GM18861 (cell line): Measurements from ENCODE around the gene CACNA2D1.

Source experiments
- ATAC-seq: cut with Tn5 transposase; IDR thresholded peaks from one replicate; pipeline ENCODE4 v1.9.1; 2021; ENCODE audit not compliant: unreplicated experiment

Gene CACNA2D1

DNA sequence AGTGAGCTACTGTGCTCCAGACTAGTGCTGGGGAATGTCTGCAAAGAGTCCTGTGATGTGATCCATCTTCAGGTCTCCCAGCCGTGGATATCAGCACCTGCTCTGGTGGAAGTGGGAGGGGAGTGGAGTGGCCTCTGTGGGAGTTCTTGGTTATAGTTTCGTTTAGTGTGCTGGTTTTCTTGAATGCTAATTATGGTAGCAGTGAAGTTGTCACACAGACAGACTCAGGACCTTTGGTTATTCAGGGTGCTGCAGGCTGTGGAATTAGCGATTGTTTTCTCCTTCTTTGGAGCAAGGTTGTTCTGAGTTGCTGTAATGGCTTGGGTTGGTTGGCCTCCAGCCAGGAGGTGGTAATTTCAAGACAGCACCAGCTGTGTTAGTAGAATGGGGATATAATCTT lies 541.0 kb downstream of the CACNA2D1 start:
- no peak for ATAC-seq
